GM12878 (cell line): Measurements from ENCODE around the gene SULF2. TPM values are rescaled to one million over a fixed set of nuclear protein-coding genes. Genes with fewer than 3 reads are reported as not detected.
"Not testable (repeated sequence)": the region's sequence is repeated elsewhere in the genome, so short reads cannot be mapped to it uniquely, and the experiment has no call there.

ENCODE experiments used
- ATAC-seq: fragments of 200-7000 bp; cut with Tn5 transposase; 3 replicates; pipeline ENCODE4 v1.9.1; 2020; ENCODE audit warnings: mild to moderate bottlenecking, moderate library complexity
- BruUV-seq: library from RNA; stranded (reverse); fragments of 400-500 nt; replicated peaks from 2 replicates; lab custom pipeline; 2021; lab: Mats Ljungman, UMichigan
- CTCF ChIA-PET: fragments of 300-600 bp; sonication (Branson Sonifier 250); formaldehyde crosslinking; extraction: SDS; loops from one replicate; lab custom pipeline; 2021; ENCODE audit warnings: inconsistent platforms; lab: Yijun Ruan, JAX
- POLR2A ChIA-PET: fragments of 350-600 bp; formaldehyde crosslinking; extraction: SDS; loops from one replicate; lab custom pipeline; 2021; ENCODE audit warnings: inconsistent platforms; lab: Charles Lee
- RAD21 ChIA-PET: fragments of 300-600 bp; sonication (Branson Sonifier 250); formaldehyde crosslinking; loops from one replicate; lab custom pipeline; 2023; ENCODE audit warnings: antibody characterized with exemption; ENCODE audit not compliant: unreplicated experiment; lab: Charles Lee
- SMC1A ChIA-PET: fragments of 300-600 bp; sonication (Branson Sonifier 250); formaldehyde crosslinking; loops from one replicate; lab custom pipeline; 2023; ENCODE audit not compliant: unreplicated experiment, uncharacterized antibody; lab: Charles Lee
- DNase-seq: peaks from one replicate; pipeline ENCODE4 v3.0.0-alpha.2; 2011; ENCODE audit warnings: low read depth, low spot score
- FAIRE-seq: peaks from 3 replicates; lab custom pipeline; 2011; peaks lifted over from hg19 to GRCh38; lab: Jason Lieb, UNC
- H2AFZ ChIP-seq: 2 replicates; pipeline ENCODE4 v1.6.0; 2011; ENCODE audit warnings: low read depth, low read length, control low read depth; ENCODE audit not compliant: control insufficient read depth
- H3K27ac ChIP-seq: 2 replicates; pipeline ENCODE4 v1.5.1; 2011; ENCODE audit warnings: control low read depth; ENCODE audit not compliant: control insufficient read depth, insufficient read depth
- H3K27me3 ChIP-seq, 2 experiments: replicated peaks in 1 of 2; 2 replicates each; pipeline versions ENCODE4 v1.6.0 to v1.6.1; 2011; ENCODE audit warnings: low read length in 1 of 2; ENCODE audit not compliant: control insufficient read depth in 2 of 2, insufficient read depth in 2 of 2
- H3K36me3 ChIP-seq, 2 experiments: 2 replicates each; pipeline ENCODE4 v1.5.1; 2011; ENCODE audit warnings: low read length in 1 of 2; ENCODE audit not compliant: control insufficient read depth in 2 of 2, insufficient read depth in 2 of 2
- H3K4me1 ChIP-seq: 2 replicates; pipeline ENCODE4 v1.6.1; 2011; ENCODE audit warnings: mild to moderate bottlenecking, low read length, moderate library complexity, mixed read lengths; ENCODE audit not compliant: control insufficient read depth, insufficient read depth
- H3K4me2 ChIP-seq: 2 replicates; pipeline ENCODE4 v1.6.0; 2011; ENCODE audit warnings: control low read depth; ENCODE audit not compliant: control insufficient read depth, insufficient read depth
- H3K4me3 ChIP-seq: fragments of 200-600 bp; sonication (generic); 2 replicates; pipeline ENCODE4 v1.5.1; 2016
- H3K79me2 ChIP-seq: 2 replicates; pipeline ENCODE4 v1.6.0; 2011; ENCODE audit warnings: low read length; ENCODE audit not compliant: control insufficient read depth, insufficient read depth
- H3K9ac ChIP-seq: 2 replicates; pipeline ENCODE4 v1.8.0; 2011; ENCODE audit warnings: low read length, control low read depth, mixed read lengths; ENCODE audit not compliant: control insufficient read depth, insufficient read depth
- H3K9me3 ChIP-seq: replicated peaks from 3 replicates; pipeline ENCODE4 v1.5.1; 2011; ENCODE audit warnings: mild to moderate bottlenecking, low read length; ENCODE audit not compliant: control insufficient read depth, insufficient read depth
- H4K20me1 ChIP-seq: 2 replicates; pipeline ENCODE4 v1.6.0; 2011; ENCODE audit not compliant: control insufficient read depth, insufficient read depth
- CHD4 ChIP-seq: fragments of 200-600 bp; sonication (generic); IDR thresholded peaks from 2 replicates; pipeline ENCODE4 v1.6.1; 2016; ENCODE audit warnings: mild to moderate bottlenecking
- IKZF1 ChIP-seq: fragments of 450-650 bp; conservative IDR thresholded peaks from 2 replicates; pipeline ENCODE4 v1.6.1; 2017; ENCODE audit warnings: antibody characterized with exemption, mild to moderate bottlenecking
- JUND ChIP-seq: IDR thresholded peaks from 2 replicates; pipeline ENCODE4 v1.6.1; 2012; ENCODE audit warnings: low read depth, mild to moderate bottlenecking, low read length, improper control_type of control experiment, moderate library complexity
- PRDM15 ChIP-seq: fragments of 450-650 bp; formaldehyde crosslinking; IDR thresholded peaks from 2 replicates; pipeline ENCODE4 v1.4.0; 2020; ENCODE audit warnings: mild to moderate bottlenecking, moderate library complexity
- RAD21 ChIP-seq: IDR thresholded peaks from 2 replicates; pipeline ENCODE4 v1.6.1; 2011; ENCODE audit warnings: mild to moderate bottlenecking, low read depth, low read length, moderate library complexity; ENCODE audit not compliant: insufficient read depth
- RFX5 ChIP-seq: IDR thresholded peaks from 2 replicates; pipeline ENCODE4 v1.6.1; 2011; ENCODE audit warnings: low read depth, low read length, improper control_type of control experiment
- WGBS: methylation state at CpG from one replicate; pipeline ENCODE4 v1.1.6; 2016; ENCODE audit warnings: low lambda C conversion rate; ENCODE audit not compliant: insufficient replicate concordance, insufficient coverage; ENCODE audit errors: missing lambda C conversion rate; 5-methylcytosine and 5-hydroxymethylcytosine counted together
- in situ Hi-C: fragments of 300-500 bp; cut with MboI; formaldehyde crosslinking; loops from 9 replicates; pipeline ENCODE4 v1.14.3; 2018; ENCODE audit warnings: mixed read lengths
- intact Hi-C: fragments of 100-400 bp; cut with micrococcal nuclease; formaldehyde crosslinking; loops from one replicate; pipeline ENCODE4 v1.14.2; 2022; ENCODE audit not compliant: unreplicated experiment
- polyA plus RNA-seq, 11 experiments: library from polyadenylated mRNA; depleted of rRNA in 4 of 11; unstranded in 6 of 11; stranded (reverse) in 5 of 11; fragments of >200 nt; fragmentation: Nextera tagmentation in 4 of 11; fragmentation: Illumina TruSeq in 1 of 11; extraction: Ambion mirVana in 4 of 11; extraction: Trizol in 1 of 11; gene quantifications; 1 replicate in 1 of 11; 2 replicates in 10 of 11; pipeline versions ENCODE4 v1.2.1 to v1.2.3, GENCODE V29; 2011 to 2016; ENCODE audit warnings: inconsistent platforms in 2 of 11, missing spikeins in 2 of 11, low read depth in 1 of 11
- total RNA-seq, 4 experiments: library from RNA; depleted of rRNA in 3 of 4; stranded (reverse); fragments of >200 nt in 3 of 4; fragmentation: Illumina TruSeq in 1 of 4; extraction: Trizol in 1 of 4; gene quantifications; 2 replicates each; pipeline versions ENCODE4 v1.2.1 to v1.2.3, GENCODE V29; 2013 to 2021

SULF2 gene
- total and polyA plus RNA-seq, 10 of the 15 experiments (the other 5 are each of a cell fraction or from before 2014, with no cell fraction given) = 0.69 to 4.1 (median 1.6) TPM

GRCh38 chr20:47795214-47795907, 10.1 kb upstream of the SULF2 start:
- Histone ChIP-seq H3K9ac (no peak overlapping the region), H3K4me3 (no peak overlapping the region), H2AFZ (no peak overlapping the region), H4K20me1 (no peaks in the 10 kb centered on the region), H3K27me3 (no peaks in the 10 kb centered on the region), H3K4me2 (no peak overlapping the region), H3K9me3 (no peaks in the 10 kb centered on the region), H3K4me1 (no peaks in the 10 kb centered on the region), H3K27ac (no peak overlapping the region), H3K79me2 (no peaks in the 10 kb centered on the region), H3K36me3 (no peaks in the 10 kb centered on the region)
- 36% methylated on average over 17 of the region's 17 CpGs for WGBS
- in situ Hi-C loops (no loop called here), intact Hi-C loops (no loop called here)
- DNase-seq (no peak), FAIRE-seq (no peak), ATAC-seq (no peak; the same call in 2 of the 3 replicates)
- ChIA-PET SMC1A (no interaction called here), RAD21 (no interaction called here), CTCF (no interaction called here), POLR2A (no interaction called here)
- TF ChIP-seq IKZF1 = no peak
- TF ChIP-seq RAD21 = no peak
- no peak for TF ChIP-seq PRDM15 (CRISPR knock-in tag)
- TF ChIP-seq CHD4 = no peak
- no peak for TF ChIP-seq JUND
- TF ChIP-seq RFX5 = no peak
- no TSS peak for BruUV-seq

GRCh38 chr20:47794264-47794663, 9.0 kb upstream of the SULF2 start:
- RAD21 ChIA-PET, H3K9me3 ChIP-seq, intact Hi-C loops, POLR2A ChIA-PET, ATAC-seq, H2AFZ ChIP-seq, H3K79me2 ChIP-seq, CTCF ChIA-PET, H4K20me1 ChIP-seq, FAIRE-seq, H3K27me3 ChIP-seq, DNase-seq, H3K27ac ChIP-seq, H3K4me1 ChIP-seq, H3K36me3 ChIP-seq, H3K9ac ChIP-seq, in situ Hi-C loops, H3K4me2 ChIP-seq, SMC1A ChIA-PET, H3K4me3 ChIP-seq, BruUV-seq: not testable (repeated sequence)
- 49% methylated on average over 6 of the region's 6 CpGs for WGBS
